IMR-90 (cell line): ENCODE measurements around the gene NUP205.
"Not testable (repeated sequence)": the region's sequence is repeated elsewhere in the genome, so short reads cannot be mapped to it uniquely, and the experiment has no call there.

Experiments
- CEBPB ChIP-seq: IDR thresholded peaks from 2 replicates; pipeline ENCODE4 v1.6.1; 2012; ENCODE audit warnings: low read depth, low read length, improper control_type of control experiment
- CHD1 ChIP-seq: IDR thresholded peaks from 2 replicates; pipeline ENCODE4 v1.6.1; 2012; ENCODE audit warnings: low read depth, low read length, improper control_type of control experiment
- CTCF ChIP-seq: conservative IDR thresholded peaks from 2 replicates; pipeline ENCODE4 v1.5.1; 2012; ENCODE audit warnings: mild to moderate bottlenecking, low read depth, low read length, improper control_type of control experiment
- MAZ ChIP-seq: IDR thresholded peaks from 2 replicates; pipeline ENCODE4 v1.6.1; 2012; ENCODE audit warnings: low read depth, mild to moderate bottlenecking, low read length, improper control_type of control experiment, moderate library complexity, borderline replicate concordance
- POLR2A ChIP-seq: IDR thresholded peaks from 2 replicates; pipeline ENCODE4 v1.6.1; 2012; ENCODE audit warnings: mild to moderate bottlenecking, low read depth, low read length
- RCOR1 ChIP-seq: IDR thresholded peaks from 2 replicates; pipeline ENCODE4 v1.6.1; 2012; ENCODE audit warnings: mild to moderate bottlenecking, low read length, improper control_type of control experiment; ENCODE audit not compliant: insufficient replicate concordance
- USF2 ChIP-seq: fragments of 150-350 bp; IDR thresholded peaks from 2 replicates; pipeline ENCODE4 v1.6.1; 2017; ENCODE audit warnings: mild to moderate bottlenecking, antibody characterized with exemption, low read length, low read depth

- TF ChIP-seq POLR2A, CTCF, USF2, RCOR1, CEBPB, MAZ, CHD1: not testable (repeated sequence)
Measured at GRCh38 chr7:135639690-135640089, 82.0 kb downstream of the NUP205 start.
